Heart left ventricle (tissue), 16 donors: ENCODE results near the gene SLC38A2. TPM values are rescaled to one million over a fixed set of nuclear protein-coding genes. Genes with fewer than 3 reads are reported as not detected.

Experiments
- ATAC-seq, 4 donors: fragments of 200-7000 bp; cut with Tn5 transposase; one replicate each; pipeline ENCODE4 v1.9.1; 2020 to 2022; ENCODE audit warnings: moderate library complexity in 4 of 4, mild to moderate bottlenecking in 3 of 4, moderate number of reproducible peaks in 1 of 4
- DNase-seq, 5 donors: peaks; one replicate each; pipeline ENCODE4 v3.0.0-alpha.2; 2020
- H3K27ac ChIP-seq, 12 donors: fragments of 200-600 bp; sonication (generic) in 4 of 12; one replicate each; pipeline versions ENCODE4 v1.5.0 to v1.8.0; 2016 to 2022; ENCODE audit warnings: mild to moderate bottlenecking in 2 of 12
- H3K27me3 ChIP-seq, 9 donors: fragments of 200-600 bp; sonication (generic) in 2 of 9; one replicate each; pipeline versions ENCODE4 v1.5.1 to v1.8.0; 2016 to 2022; ENCODE audit warnings: mild to moderate bottlenecking in 3 of 9
- H3K36me3 ChIP-seq, 9 donors: fragments of 200-600 bp; sonication (generic) in 2 of 9; one replicate each; pipeline versions ENCODE4 v1.5.0 to v1.8.0; 2018 to 2022; ENCODE audit warnings: mild to moderate bottlenecking in 2 of 9
- H3K4me1 ChIP-seq, 12 donors: fragments of 200-600 bp; sonication (generic) in 4 of 12; one replicate each; pipeline versions ENCODE4 v1.5.0 to v1.8.0; 2016 to 2022; ENCODE audit warnings: mild to moderate bottlenecking in 3 of 12
- H3K4me3 ChIP-seq, 12 donors: fragments of 200-600 bp; sonication (generic) in 4 of 12; one replicate each; pipeline versions ENCODE4 v1.5.0 to v1.8.0; 2017 to 2022; ENCODE audit warnings: mild to moderate bottlenecking in 9 of 12, moderate library complexity in 4 of 12
- H3K9me3 ChIP-seq, 12 donors: fragments of 200-600 bp; sonication (generic) in 4 of 12; one replicate each; pipeline versions ENCODE4 v1.5.0 to v1.8.0; 2016 to 2022; ENCODE audit warnings: mild to moderate bottlenecking in 1 of 12
- POLR2A ChIP-seq, 2 donors: fragments of 450-650 bp; IDR thresholded peaks; one replicate each; pipeline ENCODE4 v1.6.1; 2017; ENCODE audit warnings: antibody characterized with exemption in 2 of 2, mild to moderate bottlenecking in 2 of 2, moderate library complexity in 2 of 2
- WGBS, 4 donors: extraction: QIAGEN DNeasy Blood & Tissue Kit in 2 of 4; methylation state at CpG; one replicate each; pipeline versions ENCODE4 v1.1.5 to v1.1.7; 2013 to 2018; 5-methylcytosine and 5-hydroxymethylcytosine counted together
- intact Hi-C, 10 donors: fragments of 100-400 bp; cut with DNase I; formaldehyde crosslinking; loops; one replicate each; pipeline versions ENCODE4 v1.11.1 to v1.14.2; 2022
- polyA plus RNA-seq, 2 donors: library from polyadenylated mRNA; stranded (reverse); fragments of 200-250 nt; gene quantifications; one replicate each; pipeline ENCODE4 v1.2.3, GENCODE V29; 2013
- total RNA-seq, 9 donors: library from RNA; depleted of rRNA in 2 of 9; stranded (reverse); fragments of >200 nt in 2 of 9; fragmentation: NEBNext Ultra II Directional in 3 of 9; extraction: Animal tissue kit (Norgen Biotek cat#: 25700) in 3 of 9; gene quantifications; one replicate each; pipeline versions ENCODE4 v1.1.0 to v1.2.4, GENCODE V29; 2016 to 2023
- TF ChIP-seq, protein P1 (sequence below), 12 donors: fragments of 200-600 bp; sonication (generic) in 4 of 12; IDR thresholded peaks; one replicate each; pipeline versions ENCODE4 v1.5.0 to v1.8.0; 2018 to 2022; ENCODE audit warnings: antibody characterized with exemption in 12 of 12, mild to moderate bottlenecking in 5 of 12
- donor health status: ischemic (EF 13 %, LVEDD 7.1; RV severe dilation, severe dysfunction).
- donor health status: healthy with polysubstance abuse.
- donor health status: DM: no; HTN: yes; CAD: no.
- donor health status: DM: no; HTN: no; CAD: no.
- donor health status: ischemic (EF 25% LVEDD 6.9; RV normal size, moderate dysfunction).
- donor health status: ischemic (EF 25% LVEDD 5.7; RV mildly dilated, moderate dysfunction).
- donor health status: healthy.
- donor health status: DM: yes; HTN: yes; CAD: no.
- donor health status: ischemic (EF 35%, LVEDD 5.7; RV mildly dilated, moderate dysfunction).
- donor health status: nonischemic (EF 11% LVEDD 7.7; RV severe dilation, severe dysfunction).
- donor health status: DM: yes; HTN: yes; CAD: no.
- donor health status: PGD.
- donor health status: ischemic (EF 29% LVEDD 5.4; RV normal size, mild dysfunction).
- donor health status: nonischemic (EF 23%, LVEDD 6.1; RV moderate dilation, normal function).

SLC38A2 gene
- total and polyA plus RNA-seq, 11 donors: 39.7 to 373 (median 161) TPM

DNA sequence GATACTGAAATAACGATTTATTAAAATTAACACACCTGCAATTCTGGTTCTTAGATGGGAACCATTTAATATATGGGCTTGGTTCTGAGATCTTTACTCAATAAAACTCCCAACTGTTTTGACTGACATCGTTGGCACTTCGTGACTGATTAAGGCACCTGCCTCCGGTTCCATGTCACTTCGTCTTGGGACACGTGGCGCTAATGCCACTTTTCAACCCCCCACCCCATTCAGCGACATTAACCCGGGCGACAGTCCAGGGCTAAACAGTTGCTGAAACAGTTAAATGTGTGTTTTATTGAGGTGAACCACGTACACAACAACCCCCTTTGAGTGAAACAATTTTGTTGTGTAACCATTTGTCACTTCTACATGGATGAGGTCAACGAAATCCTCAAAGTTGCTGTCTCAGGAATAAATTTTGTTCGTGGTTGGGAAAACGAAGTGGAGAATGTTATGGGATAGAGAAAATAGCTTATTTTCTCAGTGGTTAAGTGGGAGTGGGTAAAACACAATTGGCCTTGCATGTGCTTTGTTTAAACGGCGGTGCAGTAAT lies 9.9 kb upstream of the SLC38A2 start:
- ATAC-seq (no peak), DNase-seq (no peak)
- no peaks in the 10 kb centered on the region for H3K27me3 ChIP-seq
- intact Hi-C loops: loop anchor here in 9 of 10 donors (2.0 to 10.0 kb wide), 10 partner anchors 50 to 388 kb away; partner anchors contain the start of gene SCAF11 (in 1 of the 9)
- WGBS, 4 donors: 53 to 57% (median 57%) methylated on average over 16 of the region's 16 CpGs
- peaks cover 0 to 3% (median 0%) of the 10 kb centered on the region in 12 donors for H3K9me3 ChIP-seq
- H3K27ac ChIP-seq: peak overlapping the region; percentile 97 to 100 (median 100)
- no peaks in the 10 kb centered on the region for H3K36me3 ChIP-seq
- no peak for TF ChIP-seq POLR2A (IDR thresholded peaks at IDR 0.05)
- TF ChIP-seq, protein P1, sequence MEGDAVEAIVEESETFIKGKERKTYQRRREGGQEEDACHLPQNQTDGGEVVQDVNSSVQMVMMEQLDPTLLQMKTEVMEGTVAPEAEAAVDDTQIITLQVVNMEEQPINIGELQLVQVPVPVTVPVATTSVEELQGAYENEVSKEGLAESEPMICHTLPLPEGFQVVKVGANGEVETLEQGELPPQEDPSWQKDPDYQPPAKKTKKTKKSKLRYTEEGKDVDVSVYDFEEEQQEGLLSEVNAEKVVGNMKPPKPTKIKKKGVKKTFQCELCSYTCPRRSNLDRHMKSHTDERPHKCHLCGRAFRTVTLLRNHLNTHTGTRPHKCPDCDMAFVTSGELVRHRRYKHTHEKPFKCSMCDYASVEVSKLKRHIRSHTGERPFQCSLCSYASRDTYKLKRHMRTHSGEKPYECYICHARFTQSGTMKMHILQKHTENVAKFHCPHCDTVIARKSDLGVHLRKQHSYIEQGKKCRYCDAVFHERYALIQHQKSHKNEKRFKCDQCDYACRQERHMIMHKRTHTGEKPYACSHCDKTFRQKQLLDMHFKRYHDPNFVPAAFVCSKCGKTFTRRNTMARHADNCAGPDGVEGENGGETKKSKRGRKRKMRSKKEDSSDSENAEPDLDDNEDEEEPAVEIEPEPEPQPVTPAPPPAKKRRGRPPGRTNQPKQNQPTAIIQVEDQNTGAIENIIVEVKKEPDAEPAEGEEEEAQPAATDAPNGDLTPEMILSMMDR (IDR thresholded peaks at IDR 0.05): no peak
- H3K4me1 ChIP-seq: peaks cover 0 to 46% (median 37%) of the 10 kb centered on the region in 12 donors
- peak overlapping the region; percentile 41 to 82 (median 74) for H3K4me3 ChIP-seq

DNA sequence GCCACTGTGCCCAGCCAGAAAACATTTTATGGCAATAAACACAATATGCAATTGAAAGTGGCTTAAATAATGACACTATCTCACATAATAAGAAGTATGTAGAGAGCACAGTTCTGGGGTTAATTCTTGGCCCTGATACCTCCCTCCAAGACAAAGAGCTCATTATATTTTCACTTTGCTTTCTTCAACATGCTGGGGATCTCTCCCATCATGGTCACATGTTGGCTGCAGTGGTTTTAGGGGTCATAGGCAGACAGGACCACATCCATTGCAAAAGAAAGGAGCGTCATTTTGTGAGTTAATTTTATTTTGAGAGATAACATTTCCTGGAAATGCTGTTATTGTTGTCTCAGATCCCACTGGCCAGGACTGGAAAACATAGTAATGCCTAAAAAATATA lies 8.3 kb upstream of the SLC38A2 start:
- WGBS, 4 donors: 59 to 85% (median 77%) methylated on average over 1 of the region's 1 CpG
- intact Hi-C loops: loop anchor here in 9 of 10 donors (5.0 to 10.0 kb wide), 9 partner anchors 51 to 386 kb away; partner anchors contain the start of gene SCAF11 (in 1 of the 9)
- Histone ChIP-seq H3K36me3 (no peaks in the 10 kb centered on the region), H3K27ac (no peak overlapping the region), H3K4me1 (peaks cover 0 to 30% (median 21%) of the 10 kb centered on the region in 12 donors), H3K4me3 (no peak overlapping the region), H3K9me3 (peaks cover 0 to 3% (median 0%) of the 10 kb centered on the region in 12 donors), H3K27me3 (no peaks in the 10 kb centered on the region)
- ATAC-seq (no peak), DNase-seq (no peak)
- TF ChIP-seq POLR2A (IDR thresholded peaks at IDR 0.05): no peak
- TF ChIP-seq, protein P1 (IDR thresholded peaks at IDR 0.05): no peak

DNA sequence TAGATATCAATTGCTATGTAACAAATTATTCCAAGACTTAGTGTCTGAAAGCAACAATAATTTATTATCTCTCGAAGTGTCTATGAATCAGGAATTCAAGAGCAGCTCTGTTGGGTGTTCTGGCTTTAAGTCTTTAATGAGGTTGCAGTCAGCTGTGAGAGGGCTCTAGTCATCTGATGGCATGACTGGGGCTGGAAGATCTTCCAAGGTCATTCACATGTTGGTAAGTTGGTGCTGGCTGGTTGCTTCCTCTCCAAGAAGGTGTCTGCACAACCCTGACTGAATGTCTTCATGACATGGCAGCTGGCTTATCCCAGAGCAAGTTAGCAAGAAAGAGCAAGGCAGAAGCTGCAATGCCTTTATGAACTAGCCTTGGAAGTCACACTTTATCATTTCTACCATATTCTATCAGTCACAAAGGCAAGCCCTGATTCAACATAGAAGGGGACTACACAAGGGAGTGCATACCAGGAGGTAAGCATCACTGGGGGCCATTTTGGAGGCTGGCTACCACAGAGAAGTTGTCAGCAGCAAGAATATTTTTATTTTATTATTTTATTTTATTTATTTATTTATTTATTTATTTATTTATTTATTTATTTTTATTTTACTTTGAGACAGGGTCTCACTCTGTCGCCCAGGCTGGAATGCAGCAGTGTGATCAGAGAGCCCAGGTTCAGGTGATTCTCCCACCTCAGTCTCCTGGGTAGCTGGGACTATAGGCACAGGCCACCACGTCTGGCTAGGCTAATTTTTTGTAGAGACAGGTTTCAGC lies 7.6 kb upstream of the SLC38A2 start:
- Histone ChIP-seq H3K9me3 (peaks cover 0 to 3% (median 0%) of the 10 kb centered on the region in 12 donors), H3K27me3 (no peaks in the 10 kb centered on the region), H3K4me1 (peaks cover 0 to 23% (median 15%) of the 10 kb centered on the region in 12 donors), H3K27ac (no peak overlapping the region), H3K36me3 (no peaks in the 10 kb centered on the region), H3K4me3 (no peak overlapping the region)
- no peak for TF ChIP-seq POLR2A (IDR thresholded peaks at IDR 0.05)
- TF ChIP-seq, protein P1 (IDR thresholded peaks at IDR 0.05): no peak
- no peak for ATAC-seq
- DNase-seq: no peak
- intact Hi-C loops: loop anchor here in 9 of 10 donors (5.0 to 10.0 kb wide), 9 partner anchors 52 to 385 kb away; partner anchors contain the start of gene SCAF11 (in 1 of the 9)
- 91 to 94% (median 93%) methylated on average over 3 of the region's 3 CpGs for WGBS, 4 donors

DNA sequence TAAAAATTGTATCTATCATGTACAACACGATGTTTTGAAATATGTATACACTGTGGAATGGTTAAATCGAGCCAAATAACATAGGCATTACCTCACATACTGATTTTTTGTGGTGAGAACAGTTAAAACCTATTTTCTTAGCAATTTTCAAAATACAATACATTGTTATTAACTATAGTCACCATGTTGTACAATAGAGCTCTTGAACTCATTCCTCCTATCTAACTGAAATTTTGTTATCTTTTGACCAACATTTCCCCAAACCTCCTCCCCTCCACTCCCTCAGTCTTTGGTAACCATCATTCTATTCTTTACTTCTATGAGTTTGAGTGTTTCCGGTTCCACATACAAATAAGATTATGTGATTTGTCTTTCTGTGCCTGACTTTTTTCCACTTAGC lies 6.8 kb upstream of the SLC38A2 start:
- TF ChIP-seq POLR2A (IDR thresholded peaks at IDR 0.05): no peak
- TF ChIP-seq, protein P1 (IDR thresholded peaks at IDR 0.05): no peak
- H3K4me1 ChIP-seq: peaks cover 0 to 14% (median 7%) of the 10 kb centered on the region in 12 donors
- intact Hi-C loops: loop anchor here in 2 of 10 donors (10.0 kb wide), 2 partner anchors 285 to 385 kb away; partner anchors contain the start of gene SCAF11 (in 1 of the 2)
- no peaks in the 10 kb centered on the region for H3K36me3 ChIP-seq
- no peak for DNase-seq
- no peaks in the 10 kb centered on the region for H3K27me3 ChIP-seq
- H3K4me3 ChIP-seq: no peak overlapping the region
- H3K27ac ChIP-seq: no peak overlapping the region
- no peak for ATAC-seq
- WGBS, 4 donors: 80 to 83% (median 83%) methylated on average over 3 of the region's 3 CpGs
- peaks cover 0 to 3% (median 0%) of the 10 kb centered on the region in 12 donors for H3K9me3 ChIP-seq
